ENCODE data around the gene ANKEF1.
A peak's percentile ranks its signal among the peaks of the same experiment; 100 is the strongest.
"Not testable (repeated sequence)": the region's sequence is repeated elsewhere in the genome, so short reads cannot be mapped to it uniquely, and the experiment has no call there.

The ANKEF1 gene

GRCh38 chr20:10034717-10035571, at the start of gene ANKEF1:
Gene ANKEF1 (plus strand): TSS chr20:10034987. CDS start chr20:10038302, 3,315 bp downstream.
- peak; percentile 51 for DNase-seq

- no peak for DNase-seq
These were observed 49.5 kb upstream of the ANKEF1 start for GRCh38 chr20:9985281-9985680.

- no peak for DNase-seq
These were observed 49.0 kb upstream of the ANKEF1 start for GRCh38 chr20:9985773-9986172.

GRCh38 chr20:9989066-9989724, 45.6 kb upstream of the ANKEF1 start:
- DNase-seq, result no peak

GRCh38 chr20:9993137-9993536, 41.6 kb upstream of the ANKEF1 start:
- DNase-seq, result no peak

- DNase-seq, result no peak
These were observed 40.1 kb upstream of the ANKEF1 start for GRCh38 chr20:9994676-9995075.

- DNase-seq, result no peak
These were observed 39.1 kb upstream of the ANKEF1 start for GRCh38 chr20:9995510-9996272.

GRCh38 chr20:9996944-9997343, 37.8 kb upstream of the ANKEF1 start:
- no peak for DNase-seq

GRCh38 chr20:9999645-10000044, 35.1 kb upstream of the ANKEF1 start:
- DNase-seq, result no peak

GRCh38 chr20:10002866-10003265, 31.9 kb upstream of the ANKEF1 start:
- DNase-seq, result no peak

- DNase-seq, result no peak
These were observed 29.9 kb upstream of the ANKEF1 start for GRCh38 chr20:10004900-10005299.

- DNase-seq, result no peak
These were observed 28.9 kb upstream of the ANKEF1 start for GRCh38 chr20:10005885-10006284.

- DNase-seq, result no peak
These were observed 28.2 kb upstream of the ANKEF1 start for GRCh38 chr20:10006447-10007090.

GRCh38 chr20:10007158-10007557, 27.6 kb upstream of the ANKEF1 start:
- no peak for DNase-seq

GRCh38 chr20:10007747-10008146, 27.0 kb upstream of the ANKEF1 start:
- no peak for DNase-seq

- DNase-seq, result no peak
These were observed 22.3 kb upstream of the ANKEF1 start for GRCh38 chr20:10012464-10012863.

GRCh38 chr20:10014431-10014830, 20.4 kb upstream of the ANKEF1 start:
- DNase-seq, result no peak

- no peak for DNase-seq
These were observed 13.8 kb upstream of the ANKEF1 start for GRCh38 chr20:10020937-10021336.

- no peak for DNase-seq
These were observed 12.2 kb upstream of the ANKEF1 start for GRCh38 chr20:10022625-10023024.

- no peak for DNase-seq
These were observed 10.9 kb upstream of the ANKEF1 start for GRCh38 chr20:10023911-10024310.

- not testable (repeated sequence) for DNase-seq
These were observed 3.2 kb upstream of the ANKEF1 start for GRCh38 chr20:10031451-10032215.

- DNase-seq, result not testable (repeated sequence)
These were observed 2.5 kb upstream of the ANKEF1 start for GRCh38 chr20:10032269-10032668.

Data from NCI-H187 treated with DMSO at 0.1 percent for 48 hours (cell line).